ENCODE results near the gene ESF1.

DNA sequence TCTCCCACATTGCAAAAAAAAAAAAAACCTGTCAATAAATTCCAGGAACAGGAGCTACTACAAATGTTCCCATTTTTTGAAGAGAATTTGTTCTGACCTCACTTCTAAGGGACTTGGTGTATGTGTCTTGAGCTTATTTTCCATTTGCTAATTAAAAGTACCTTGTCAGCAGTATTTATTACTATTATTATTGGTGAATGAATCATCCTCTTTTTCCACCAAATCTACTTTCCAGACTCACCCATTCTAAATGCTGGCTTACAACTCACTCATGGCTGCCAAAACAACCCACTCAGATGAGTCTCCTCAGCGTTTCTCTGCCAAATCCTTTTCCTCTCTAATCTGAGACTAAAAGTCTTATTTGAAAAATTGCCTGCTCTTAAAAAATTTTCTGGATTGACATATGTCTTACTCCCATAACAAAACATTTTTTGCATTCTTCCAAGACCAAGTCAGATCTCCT, 112.8 kb downstream of the ESF1 start:
- TF ChIP-seq RAD21 (IDR thresholded peaks at IDR 0.05): no peak
- TF ChIP-seq SP1 (IDR thresholded peaks at IDR 0.05): no peak
- no peak for TF ChIP-seq GABPA (IDR thresholded peaks at IDR 0.05 in 1 of 2, conservative IDR thresholded peaks at IDR 0.05 in 1 of 2)
- no peak for TF ChIP-seq CTCF (IDR thresholded peaks at IDR 0.05; ENCODE audit: low read depth, low read length, missing input control)
- TF ChIP-seq, protein P1, sequence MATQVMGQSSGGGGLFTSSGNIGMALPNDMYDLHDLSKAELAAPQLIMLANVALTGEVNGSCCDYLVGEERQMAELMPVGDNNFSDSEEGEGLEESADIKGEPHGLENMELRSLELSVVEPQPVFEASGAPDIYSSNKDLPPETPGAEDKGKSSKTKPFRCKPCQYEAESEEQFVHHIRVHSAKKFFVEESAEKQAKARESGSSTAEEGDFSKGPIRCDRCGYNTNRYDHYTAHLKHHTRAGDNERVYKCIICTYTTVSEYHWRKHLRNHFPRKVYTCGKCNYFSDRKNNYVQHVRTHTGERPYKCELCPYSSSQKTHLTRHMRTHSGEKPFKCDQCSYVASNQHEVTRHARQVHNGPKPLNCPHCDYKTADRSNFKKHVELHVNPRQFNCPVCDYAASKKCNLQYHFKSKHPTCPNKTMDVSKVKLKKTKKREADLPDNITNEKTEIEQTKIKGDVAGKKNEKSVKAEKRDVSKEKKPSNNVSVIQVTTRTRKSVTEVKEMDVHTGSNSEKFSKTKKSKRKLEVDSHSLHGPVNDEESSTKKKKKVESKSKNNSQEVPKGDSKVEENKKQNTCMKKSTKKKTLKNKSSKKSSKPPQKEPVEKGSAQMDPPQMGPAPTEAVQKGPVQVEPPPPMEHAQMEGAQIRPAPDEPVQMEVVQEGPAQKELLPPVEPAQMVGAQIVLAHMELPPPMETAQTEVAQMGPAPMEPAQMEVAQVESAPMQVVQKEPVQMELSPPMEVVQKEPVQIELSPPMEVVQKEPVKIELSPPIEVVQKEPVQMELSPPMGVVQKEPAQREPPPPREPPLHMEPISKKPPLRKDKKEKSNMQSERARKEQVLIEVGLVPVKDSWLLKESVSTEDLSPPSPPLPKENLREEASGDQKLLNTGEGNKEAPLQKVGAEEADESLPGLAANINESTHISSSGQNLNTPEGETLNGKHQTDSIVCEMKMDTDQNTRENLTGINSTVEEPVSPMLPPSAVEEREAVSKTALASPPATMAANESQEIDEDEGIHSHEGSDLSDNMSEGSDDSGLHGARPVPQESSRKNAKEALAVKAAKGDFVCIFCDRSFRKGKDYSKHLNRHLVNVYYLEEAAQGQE (IDR thresholded peaks at IDR 0.05): no peak
- TF ChIP-seq MAX (IDR thresholded peaks at IDR 0.05): no peak
- no peak for TF ChIP-seq JUND (IDR thresholded peaks at IDR 0.05)
- no peak for TF ChIP-seq EGR1 (IDR thresholded peaks at IDR 0.05; ENCODE audit: low read depth in 2 of 2)

Data from liver (tissue), 3 donors.